ENCODE data around the gene RALGAPA2.

The RALGAPA2 gene

DNA sequence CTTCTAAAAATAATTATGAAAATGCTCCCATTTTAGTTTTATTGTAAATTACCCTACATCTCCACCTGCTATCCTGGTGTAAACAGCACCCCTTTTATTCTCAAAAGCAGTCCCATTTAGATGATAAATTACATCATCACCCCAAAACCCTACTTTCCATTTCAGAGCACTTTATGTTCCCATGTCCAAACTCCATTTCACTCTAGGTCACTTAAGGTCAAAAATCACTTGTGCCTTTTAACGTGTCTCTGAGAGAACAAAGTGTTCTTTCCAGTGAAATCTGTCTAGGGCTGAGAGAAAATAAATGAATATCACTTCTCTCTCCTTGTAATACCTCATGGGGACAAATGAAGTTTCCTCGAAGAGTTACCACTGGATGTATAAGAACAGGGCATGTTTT, 187.2 kb downstream of the RALGAPA2 start:
- Histone ChIP-seq H3K4me3 (ENCODE audit: insufficient read depth, low read length, poor library complexity, severe bottlenecking) (no peak overlapping the region), H3K9ac (ENCODE audit: low read length) (no peak overlapping the region), H3K27me3 (ENCODE audit: low read length) (no peaks in the 10 kb centered on the region), H3K36me3 (ENCODE audit: low read length) (no peaks in the 10 kb centered on the region), H3F3A (ENCODE audit: insufficient read depth) (no peaks in the 10 kb centered on the region), H3K79me2 (ENCODE audit: insufficient read depth, low read length) (no peaks in the 10 kb centered on the region), H3K9me3 (ENCODE audit: insufficient read depth, low read length) (no peaks in the 10 kb centered on the region), H3K4me2 (ENCODE audit: low read depth, low read length, poor library complexity, severe bottlenecking) (no peak overlapping the region), H2AFZ (ENCODE audit: low read depth, low read length, severe bottlenecking) (no peak overlapping the region), H3K27ac (ENCODE audit: low read depth, low read length) (no peak overlapping the region), H3K9me2 (replicated peaks; ENCODE audit: insufficient read depth, low read length) (no peaks in the 10 kb centered on the region), H4K20me1 (ENCODE audit: low read depth, low read length) (no peaks in the 10 kb centered on the region)
- no peak for TF ChIP-seq EZH2phosphoT487 (conservative IDR thresholded peaks at IDR 0.05; ENCODE audit: low read length)
- TF ChIP-seq, protein P1, sequence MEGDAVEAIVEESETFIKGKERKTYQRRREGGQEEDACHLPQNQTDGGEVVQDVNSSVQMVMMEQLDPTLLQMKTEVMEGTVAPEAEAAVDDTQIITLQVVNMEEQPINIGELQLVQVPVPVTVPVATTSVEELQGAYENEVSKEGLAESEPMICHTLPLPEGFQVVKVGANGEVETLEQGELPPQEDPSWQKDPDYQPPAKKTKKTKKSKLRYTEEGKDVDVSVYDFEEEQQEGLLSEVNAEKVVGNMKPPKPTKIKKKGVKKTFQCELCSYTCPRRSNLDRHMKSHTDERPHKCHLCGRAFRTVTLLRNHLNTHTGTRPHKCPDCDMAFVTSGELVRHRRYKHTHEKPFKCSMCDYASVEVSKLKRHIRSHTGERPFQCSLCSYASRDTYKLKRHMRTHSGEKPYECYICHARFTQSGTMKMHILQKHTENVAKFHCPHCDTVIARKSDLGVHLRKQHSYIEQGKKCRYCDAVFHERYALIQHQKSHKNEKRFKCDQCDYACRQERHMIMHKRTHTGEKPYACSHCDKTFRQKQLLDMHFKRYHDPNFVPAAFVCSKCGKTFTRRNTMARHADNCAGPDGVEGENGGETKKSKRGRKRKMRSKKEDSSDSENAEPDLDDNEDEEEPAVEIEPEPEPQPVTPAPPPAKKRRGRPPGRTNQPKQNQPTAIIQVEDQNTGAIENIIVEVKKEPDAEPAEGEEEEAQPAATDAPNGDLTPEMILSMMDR (IDR thresholded peaks at IDR 0.05; ENCODE audit: insufficient read depth, low read length, poor library complexity, severe bottlenecking) = no peak

DNA sequence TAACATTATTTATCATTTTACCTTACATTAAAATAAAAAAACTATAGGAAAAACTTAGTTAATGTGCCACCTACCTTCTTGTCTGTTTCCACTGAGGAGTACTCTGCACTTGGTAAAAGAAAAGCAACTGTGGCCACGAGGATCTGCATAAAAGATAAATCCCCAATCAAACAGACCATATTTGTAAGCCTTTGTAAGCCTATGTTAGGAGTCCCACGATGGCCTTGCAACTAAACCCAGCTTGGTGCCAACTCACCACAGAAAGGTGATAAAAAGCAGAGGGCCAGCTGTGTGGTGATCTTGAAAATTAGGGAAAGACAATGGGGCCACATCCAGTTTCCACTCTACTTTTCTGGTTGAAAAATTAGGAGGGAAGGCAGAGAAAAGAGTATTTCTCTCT, 187.7 kb downstream of the RALGAPA2 start:
- Histone ChIP-seq H2AFZ (ENCODE audit: low read depth, low read length, severe bottlenecking) (no peak overlapping the region), H3K9me3 (ENCODE audit: insufficient read depth, low read length) (no peaks in the 10 kb centered on the region), H4K20me1 (ENCODE audit: low read depth, low read length) (no peaks in the 10 kb centered on the region), H3K4me3 (ENCODE audit: insufficient read depth, low read length, poor library complexity, severe bottlenecking) (no peak overlapping the region), H3F3A (ENCODE audit: insufficient read depth) (no peaks in the 10 kb centered on the region), H3K79me2 (ENCODE audit: insufficient read depth, low read length) (no peaks in the 10 kb centered on the region), H3K27me3 (ENCODE audit: low read length) (no peaks in the 10 kb centered on the region), H3K9ac (ENCODE audit: low read length) (no peak overlapping the region), H3K4me2 (ENCODE audit: low read depth, low read length, poor library complexity, severe bottlenecking) (no peak overlapping the region), H3K27ac (ENCODE audit: low read depth, low read length) (no peak overlapping the region), H3K36me3 (ENCODE audit: low read length) (no peaks in the 10 kb centered on the region), H3K9me2 (replicated peaks; ENCODE audit: insufficient read depth, low read length) (no peaks in the 10 kb centered on the region)
- TF ChIP-seq EZH2phosphoT487 (conservative IDR thresholded peaks at IDR 0.05; ENCODE audit: low read length) = no peak
- TF ChIP-seq, protein P1 (IDR thresholded peaks at IDR 0.05; ENCODE audit: insufficient read depth, low read length, poor library complexity, severe bottlenecking) = no peak

DNA sequence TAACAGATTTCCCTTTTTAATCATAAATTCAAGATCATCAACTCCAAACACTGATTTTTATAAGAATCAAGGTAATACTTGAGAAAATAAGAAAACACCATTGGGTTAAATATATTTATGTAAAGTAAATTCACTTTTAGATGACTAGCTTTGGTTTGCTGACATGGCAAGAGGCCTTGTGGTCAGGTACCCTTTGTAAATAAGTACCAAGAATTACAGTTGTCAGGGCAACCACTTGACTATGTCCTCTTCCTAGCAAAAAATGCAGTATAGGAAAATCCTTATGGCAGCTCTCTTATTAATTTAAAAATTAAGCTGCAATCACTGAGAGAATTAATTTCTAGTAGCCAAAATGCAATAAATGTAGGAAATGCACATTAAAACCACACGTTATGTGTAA, 190.7 kb downstream of the RALGAPA2 start:
- no peaks in the 10 kb centered on the region for H4K20me1 ChIP-seq (ENCODE audit: low read depth, low read length)
- H3K27me3 ChIP-seq (ENCODE audit: low read length) = no peaks in the 10 kb centered on the region
- H3K36me3 ChIP-seq (ENCODE audit: low read length) = no peaks in the 10 kb centered on the region
- no peak overlapping the region for H3K9ac ChIP-seq (ENCODE audit: low read length)
- H3K9me2 ChIP-seq (replicated peaks; ENCODE audit: insufficient read depth, low read length) = no peaks in the 10 kb centered on the region
- no peaks in the 10 kb centered on the region for H3F3A ChIP-seq (ENCODE audit: insufficient read depth)
- H2AFZ ChIP-seq (ENCODE audit: low read depth, low read length, severe bottlenecking) = no peak overlapping the region
- H3K79me2 ChIP-seq (ENCODE audit: insufficient read depth, low read length) = no peaks in the 10 kb centered on the region
- no peak overlapping the region for H3K4me3 ChIP-seq (ENCODE audit: insufficient read depth, low read length, poor library complexity, severe bottlenecking)
- H3K9me3 ChIP-seq (ENCODE audit: insufficient read depth, low read length) = no peaks in the 10 kb centered on the region
- TF ChIP-seq, protein P1 (IDR thresholded peaks at IDR 0.05; ENCODE audit: insufficient read depth, low read length, poor library complexity, severe bottlenecking) = no peak
- TF ChIP-seq EZH2phosphoT487 (conservative IDR thresholded peaks at IDR 0.05; ENCODE audit: low read length) = no peak
- H3K4me2 ChIP-seq (ENCODE audit: low read depth, low read length, poor library complexity, severe bottlenecking) = no peak overlapping the region
- no peak overlapping the region for H3K27ac ChIP-seq (ENCODE audit: low read depth, low read length)
